Gastroesophageal sphincter (tissue), 3 donors: Measurements from ENCODE around the gene TSPAN10.

ENCODE experiments used
- CTCF ChIP-seq, 4 experiments: fragments of 200-600 bp in 2 of 4; fragments of 450-650 bp in 2 of 4; sonication (generic) in 1 of 4; IDR thresholded peaks; one replicate each; pipeline ENCODE4 v1.5.1; 2017 to 2019; ENCODE audit warnings: antibody characterized with exemption in 4 of 4, mild to moderate bottlenecking in 2 of 4, moderate library complexity in 2 of 4
- EP300 ChIP-seq: sonication (generic); formaldehyde crosslinking; IDR thresholded peaks from one replicate; pipeline ENCODE4 v1.6.1; 2017; ENCODE audit warnings: antibody characterized with exemption, mild to moderate bottlenecking
- POLR2A ChIP-seq, 2 donors: fragments of 450-650 bp; IDR thresholded peaks; one replicate each; pipeline ENCODE4 v1.6.1; 2017; ENCODE audit warnings: antibody characterized with exemption in 2 of 2, mild to moderate bottlenecking in 2 of 2, moderate library complexity in 1 of 2

DNA sequence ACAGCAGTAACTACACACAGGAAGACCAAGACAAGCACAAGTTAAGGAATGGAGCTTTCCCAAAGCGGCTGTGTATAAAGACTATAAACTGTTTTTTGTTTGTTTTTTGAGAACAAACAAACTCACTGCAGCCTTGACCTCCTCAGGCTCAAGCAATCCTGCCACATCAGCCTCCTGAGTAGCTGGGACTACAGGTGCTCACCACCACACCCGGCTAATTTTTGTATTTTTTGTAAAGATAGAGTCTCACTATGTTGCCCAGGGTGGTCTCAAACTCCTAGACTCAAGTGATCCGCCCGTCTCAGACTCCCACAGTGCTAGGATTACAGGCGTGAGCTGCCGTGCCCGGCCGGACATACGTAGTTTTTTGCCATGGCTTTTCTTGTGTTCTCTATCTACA lies 23.4 kb downstream of the TSPAN10 start:
- TF ChIP-seq CTCF (IDR thresholded peaks at IDR 0.05) = no peak
- no peak for TF ChIP-seq EP300
- no peak for TF ChIP-seq POLR2A (IDR thresholded peaks at IDR 0.05)
